22Rv1 (cell line): ENCODE measurements around the gene SLX4IP.

Experiments used
- CTCF ChIP-seq: fragments of 450-650 bp; IDR thresholded peaks from 2 replicates; pipeline ENCODE4 v1.5.1; 2017; ENCODE audit warnings: mild to moderate bottlenecking
- ZFX ChIP-seq: fragments of 450-650 bp; IDR thresholded peaks from 2 replicates; pipeline ENCODE4 v1.6.1; 2017; ENCODE audit warnings: antibody characterized with exemption, borderline replicate concordance

GRCh38 chr20:10466855-10467254 lies 31.8 kb downstream of the SLX4IP start:
- TF ChIP-seq CTCF (no peak), ZFX (no peak)
